GM12892 (cell line): Measurements from ENCODE around the gene KRTAP12-3. TPM values are rescaled to one million over a fixed set of nuclear protein-coding genes. Genes with fewer than 3 reads are reported as not detected.
"Not testable (repeated sequence)": the region's sequence is repeated elsewhere in the genome, so short reads cannot be mapped to it uniquely, and the experiment has no call there.

Experiments
- DNase-seq: peaks from one replicate; pipeline ENCODE4 v3.0.0; 2011; ENCODE audit not compliant: insufficient read length
- FAIRE-seq: peaks from 2 replicates; lab custom pipeline; 2011; peaks lifted over from hg19 to GRCh38; lab: Jason Lieb, UNC
- POLR2A ChIP-seq: IDR thresholded peaks from 2 replicates; pipeline ENCODE4 v1.6.1; 2011; ENCODE audit warnings: low read depth, low read length, control low read depth
- POLR2AphosphoS5 ChIP-seq: IDR thresholded peaks from 2 replicates; pipeline ENCODE4 v1.6.1; 2011; ENCODE audit warnings: low read depth, low read length, control low read depth
- TAF1 ChIP-seq: IDR thresholded peaks from 2 replicates; pipeline ENCODE4 v1.6.1; 2011; ENCODE audit warnings: low read depth, mild to moderate bottlenecking, control low read depth, low read length, borderline replicate concordance
- polyA plus RNA-seq: library from polyadenylated mRNA; unstranded; fragments of >200 nt; gene quantifications from one replicate; pipeline ENCODE4 v1.2.1, GENCODE V29; 2012; ENCODE audit warnings: missing spikeins, inconsistent platforms; ENCODE audit not compliant: missing spikeins

KRTAP12-3 gene, protein sequence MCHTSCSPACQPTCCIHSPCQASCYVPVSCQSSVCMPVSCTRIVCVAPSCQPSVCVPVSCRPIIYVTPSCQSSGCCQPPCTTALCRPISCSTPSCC
- polyA plus RNA-seq = not detected

DNA sequence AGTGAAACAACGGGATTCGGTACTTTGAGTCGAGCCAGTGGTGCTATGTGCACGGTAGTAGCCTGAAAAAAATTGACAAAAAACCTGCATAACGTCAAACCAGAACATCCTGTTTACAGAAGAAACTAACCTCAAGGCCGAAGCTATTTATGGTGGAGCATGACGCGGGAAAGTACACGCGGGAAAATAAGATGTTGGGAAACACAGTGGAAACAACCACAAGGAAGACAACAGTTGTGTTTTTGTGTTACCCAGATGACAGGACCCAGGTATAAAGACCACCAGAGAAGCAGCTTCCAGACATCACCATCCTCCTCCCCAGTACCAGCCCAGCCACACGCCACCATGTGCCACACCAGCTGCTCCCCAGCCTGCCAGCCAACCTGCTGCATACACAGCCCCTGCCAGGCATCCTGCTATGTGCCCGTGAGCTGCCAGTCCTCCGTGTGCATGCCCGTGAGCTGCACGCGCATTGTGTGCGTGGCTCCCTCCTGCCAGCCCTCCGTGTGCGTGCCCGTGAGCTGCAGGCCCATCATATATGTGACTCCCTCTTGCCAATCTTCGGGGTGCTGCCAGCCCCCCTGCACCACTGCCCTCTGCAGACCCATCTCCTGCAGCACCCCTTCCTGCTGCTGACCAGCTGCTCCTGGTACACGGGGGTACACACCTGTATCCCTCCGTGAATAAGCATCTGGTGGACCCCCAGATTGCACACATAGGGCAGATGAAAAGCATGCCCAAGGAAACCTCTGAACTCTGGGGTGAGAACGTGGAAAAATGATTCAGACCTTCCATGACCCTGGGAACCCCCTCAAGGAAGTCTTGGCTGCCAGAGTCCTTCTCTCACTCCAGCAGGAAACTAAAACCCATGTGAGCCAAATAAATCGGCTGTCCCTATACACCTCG lies at the start of gene KRTAP12-3:
Gene KRTAP12-3 (plus strand): TSS at position 298 of the 906 bp plus-strand sequence. CDS start 48 bp downstream, at position 346.
- FAIRE-seq (no peak), DNase-seq (no peak)
- TF ChIP-seq POLR2AphosphoS5 = no peak
- no peak for TF ChIP-seq TAF1
- TF ChIP-seq POLR2A = no peak

DNA sequence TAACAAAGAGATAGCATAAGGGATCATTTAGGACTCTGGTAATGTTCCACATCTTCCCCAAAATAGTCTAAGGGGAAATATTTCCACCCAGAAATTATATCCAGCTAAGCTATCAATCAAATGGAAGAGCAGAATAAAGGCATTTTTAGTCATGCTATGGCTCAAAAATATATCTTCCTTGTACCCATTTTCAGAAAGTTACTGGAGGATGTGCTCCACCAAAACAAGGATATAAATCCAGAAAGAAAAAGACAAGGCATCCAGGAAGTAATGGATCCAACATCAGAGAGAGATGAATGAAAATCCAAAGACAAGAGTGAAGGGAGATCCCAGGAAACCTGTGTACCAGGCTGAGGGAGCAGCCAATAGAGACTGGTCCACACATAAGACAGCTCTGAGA lies 48.5 kb upstream of the KRTAP12-3 start:
- FAIRE-seq (no peak), DNase-seq (no peak)
- TF ChIP-seq POLR2AphosphoS5 (no peak), TAF1 (no peak), POLR2A (no peak)

DNA sequence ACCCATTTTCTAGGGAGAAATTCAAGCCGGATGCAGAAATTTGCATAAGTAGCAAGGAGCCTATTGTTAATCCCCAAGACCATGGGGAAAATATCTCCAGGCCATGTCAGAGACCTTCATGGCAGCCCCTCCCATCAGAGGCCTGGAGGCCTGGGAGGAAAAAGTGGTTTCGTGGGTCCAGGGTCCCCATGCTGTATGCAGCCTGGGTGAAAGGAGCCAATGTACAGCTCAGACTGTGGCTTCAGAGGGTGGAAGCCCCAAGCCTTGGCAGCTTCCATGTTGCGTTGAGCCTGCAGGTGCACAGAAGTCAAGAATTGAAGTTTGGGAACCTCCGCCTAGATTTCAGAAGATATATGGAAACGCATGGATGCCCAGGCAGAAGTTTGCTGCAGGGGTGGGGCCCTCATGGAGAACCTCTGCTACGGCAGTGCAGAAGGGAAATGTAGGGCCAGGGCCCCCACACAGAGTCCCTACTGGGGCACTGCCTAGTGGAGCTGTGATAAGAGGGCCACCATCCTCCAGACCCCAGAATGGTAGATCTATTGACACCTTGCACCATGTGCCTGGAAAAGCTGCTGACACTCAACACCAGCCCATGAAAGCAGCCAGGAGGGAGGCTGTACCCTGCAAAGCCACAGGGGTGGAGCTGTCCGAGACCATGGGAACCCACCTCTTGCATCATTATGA lies 47.4 kb upstream of the KRTAP12-3 start:
- not testable (repeated sequence) for FAIRE-seq, DNase-seq

DNA sequence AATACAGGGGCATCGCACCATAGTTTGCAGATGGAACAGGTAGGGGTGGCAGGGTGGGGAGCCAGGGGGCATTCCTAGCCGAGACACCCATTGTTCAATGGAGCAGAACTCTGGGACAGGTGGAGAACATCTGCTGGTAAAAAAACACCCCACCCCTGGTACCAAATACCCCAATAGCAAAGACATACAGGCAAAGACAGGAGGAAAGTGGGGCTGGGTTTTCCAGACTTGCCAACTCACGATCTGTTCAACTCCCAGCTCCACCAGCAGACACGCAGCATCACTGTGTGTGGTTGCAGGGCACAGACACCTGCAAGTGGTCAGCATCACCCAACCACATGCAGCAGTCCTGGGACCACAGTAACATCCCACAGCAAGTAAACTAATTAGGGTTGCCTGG lies 46.2 kb upstream of the KRTAP12-3 start:
- no peak for TF ChIP-seq POLR2AphosphoS5
- no peak for TF ChIP-seq POLR2A
- no peak for TF ChIP-seq TAF1
- FAIRE-seq (no peak), DNase-seq (no peak)

DNA sequence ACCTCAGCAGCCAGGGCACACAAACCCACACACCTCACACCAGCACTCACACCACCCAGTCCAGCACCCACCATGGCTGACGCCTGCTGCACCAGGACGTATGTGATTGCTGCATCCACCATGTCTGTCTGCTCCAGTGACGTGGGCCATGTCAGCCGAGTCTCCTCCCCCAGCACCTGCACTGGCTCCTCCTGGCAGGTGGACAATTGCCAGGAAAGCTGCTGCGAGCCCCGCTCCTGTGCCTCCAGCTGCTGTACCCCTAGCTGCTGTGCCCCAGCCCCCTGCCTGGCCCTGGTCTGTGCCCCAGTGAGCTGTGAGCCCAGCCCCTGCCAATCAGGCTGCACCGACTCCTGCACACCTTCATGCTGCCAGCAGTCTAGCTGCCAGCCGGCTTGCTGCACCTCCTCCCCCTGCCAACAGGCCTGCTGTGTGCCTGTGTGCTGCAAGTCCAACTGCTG lies 45.7 kb upstream of the KRTAP12-3 start, which contains the start of gene KRTAP10-8:
Gene KRTAP10-8 (plus strand): TSS at position 51 of the 458 bp plus-strand sequence. CDS start 22 bp downstream, at position 73.
- TF ChIP-seq POLR2A (no peak), TAF1 (no peak), POLR2AphosphoS5 (no peak)
- DNase-seq (no peak), FAIRE-seq (no peak)

DNA sequence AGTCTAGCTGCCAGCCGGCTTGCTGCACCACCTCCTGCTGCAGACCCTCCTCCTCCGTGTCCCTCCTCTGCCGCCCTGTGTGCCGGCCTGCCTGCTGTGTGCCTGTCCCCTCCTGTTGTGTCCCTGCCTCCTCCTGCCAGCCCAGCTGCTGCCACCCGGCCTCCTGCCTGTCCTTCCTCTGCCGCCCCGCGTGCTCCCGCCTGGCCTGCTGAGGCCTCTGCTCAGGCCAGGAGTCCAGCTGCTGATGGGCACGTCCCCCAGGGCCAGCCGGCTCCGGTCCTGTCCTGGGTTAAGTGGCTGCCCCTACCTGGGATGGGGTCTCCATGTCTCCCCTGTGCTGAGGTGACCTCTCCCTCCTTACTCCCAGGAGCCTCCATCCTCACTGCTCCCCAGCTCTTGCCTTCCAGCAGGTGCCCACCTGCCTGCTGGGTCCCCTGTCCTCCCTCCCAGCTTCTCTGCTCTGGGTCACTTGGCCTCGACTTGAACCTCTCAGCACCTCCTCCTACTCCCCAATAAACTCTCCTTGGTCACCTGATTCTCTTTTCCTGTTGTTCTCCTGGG lies 45.0 kb upstream of the KRTAP12-3 start:
- no peak for DNase-seq
- TF ChIP-seq POLR2A = no peak
- TF ChIP-seq TAF1 = no peak
- no peak for TF ChIP-seq POLR2AphosphoS5
- no peak for FAIRE-seq

DNA sequence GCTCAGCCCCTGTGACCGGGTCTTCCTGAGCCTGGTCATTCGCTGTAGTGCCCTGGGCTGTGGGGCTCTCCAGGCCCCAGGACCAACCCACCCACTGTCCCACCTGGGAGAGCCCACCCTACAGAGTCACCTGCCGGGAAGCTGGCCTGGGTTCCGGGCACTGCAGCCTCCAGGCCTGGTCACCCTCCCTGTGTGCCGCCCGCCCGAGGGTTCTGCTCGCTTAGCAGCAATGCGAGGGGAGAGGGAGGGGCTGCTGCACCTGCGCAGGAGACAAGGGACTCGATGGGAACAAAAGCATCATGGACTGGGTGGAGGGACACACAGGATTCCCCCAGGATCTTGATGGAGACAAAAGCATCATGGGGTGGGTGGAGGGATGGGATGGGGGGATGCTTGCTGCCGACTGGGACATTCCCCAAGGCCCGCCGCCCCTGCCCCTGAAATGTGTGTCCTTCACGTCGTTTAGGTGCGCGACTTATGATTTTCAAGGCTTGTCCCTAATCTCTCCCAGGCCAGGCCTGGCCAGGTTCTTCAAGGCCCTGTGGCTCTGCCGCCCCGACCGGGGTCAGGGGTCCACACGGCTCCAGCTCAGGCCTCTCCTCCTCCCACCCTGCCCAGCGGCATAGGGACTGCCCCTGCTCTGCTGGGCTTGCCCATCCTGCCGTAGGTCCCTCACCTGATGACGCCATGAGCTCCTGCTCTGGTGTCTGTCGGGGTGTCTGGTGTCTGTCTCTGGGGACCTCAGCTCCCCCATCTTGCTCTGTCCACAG lies 44.2 kb upstream of the KRTAP12-3 start:
- TF ChIP-seq POLR2AphosphoS5 (no peak), POLR2A (no peak), TAF1 (no peak)
- DNase-seq (no peak), FAIRE-seq (no peak)

DNA sequence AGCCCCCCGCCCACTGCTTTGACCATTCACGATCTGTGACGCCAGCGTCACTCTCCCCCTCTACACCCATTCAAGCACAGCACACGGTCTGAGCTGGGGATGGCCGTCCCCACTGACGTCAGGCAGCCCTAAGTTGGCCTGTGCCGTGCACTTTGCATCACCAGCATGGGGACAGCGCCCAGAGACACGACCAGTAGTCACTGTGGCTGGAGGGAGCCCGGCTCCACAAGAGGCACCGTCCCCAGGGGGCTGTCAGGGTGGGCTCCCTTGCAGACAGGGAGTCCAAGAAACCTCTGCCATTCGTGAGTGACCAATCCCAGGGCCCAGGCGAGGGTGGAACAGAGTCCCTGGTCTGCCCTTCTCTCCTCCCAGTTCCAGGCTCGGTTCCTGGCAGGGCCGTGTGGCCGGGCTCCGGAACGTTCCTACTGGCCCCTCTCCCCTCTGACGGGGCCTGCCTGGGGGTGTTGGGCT lies 43.5 kb upstream of the KRTAP12-3 start:
- no peak for FAIRE-seq
- DNase-seq = no peak
- TF ChIP-seq TAF1 (no peak), POLR2AphosphoS5 (no peak), POLR2A (no peak)

DNA sequence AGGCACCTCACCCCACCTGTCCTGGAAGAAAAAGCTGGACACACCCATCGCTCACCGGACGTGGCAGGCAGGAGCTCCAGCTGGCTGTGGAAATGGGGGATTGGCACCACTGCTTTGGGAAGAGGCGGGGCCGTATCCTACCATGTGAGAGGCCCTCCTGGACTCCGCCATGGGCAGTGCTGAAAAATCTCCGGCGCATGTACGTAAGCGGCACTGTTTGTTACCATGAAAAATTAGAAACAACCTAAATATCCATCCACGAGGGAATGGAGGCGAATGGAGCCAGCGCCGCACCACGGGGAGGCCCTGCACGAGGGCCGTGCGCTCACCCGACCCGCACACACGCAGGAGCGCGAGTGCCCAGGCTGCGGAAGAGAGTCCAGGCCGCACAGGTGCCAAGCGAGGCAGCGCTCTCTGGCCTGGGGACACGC lies 42.8 kb upstream of the KRTAP12-3 start:
- TF ChIP-seq POLR2A (no peak), POLR2AphosphoS5 (no peak), TAF1 (no peak)
- FAIRE-seq = no peak
- DNase-seq = no peak

DNA sequence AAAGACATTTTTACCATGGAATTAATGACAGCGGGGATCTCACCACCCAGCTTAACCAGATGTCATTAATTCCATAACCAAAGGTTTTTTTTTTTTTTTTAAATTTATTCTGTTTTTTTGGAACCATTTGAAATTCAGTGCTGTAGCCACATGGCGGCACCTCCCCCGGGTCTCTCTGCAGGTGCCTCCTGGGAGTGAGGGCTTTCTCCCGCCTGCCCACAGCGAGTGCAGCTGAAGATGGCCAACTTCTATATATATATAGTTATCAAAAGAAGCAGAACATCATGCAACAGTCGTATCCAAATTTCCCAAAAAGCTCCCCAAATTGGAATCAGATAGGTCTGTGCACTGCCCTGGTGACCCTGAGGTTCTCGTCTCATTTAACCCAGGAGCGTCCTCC lies 42.3 kb upstream of the KRTAP12-3 start:
- DNase-seq (no peak), FAIRE-seq (no peak)
- TF ChIP-seq TAF1 = no peak
- TF ChIP-seq POLR2A = no peak
- no peak for TF ChIP-seq POLR2AphosphoS5

DNA sequence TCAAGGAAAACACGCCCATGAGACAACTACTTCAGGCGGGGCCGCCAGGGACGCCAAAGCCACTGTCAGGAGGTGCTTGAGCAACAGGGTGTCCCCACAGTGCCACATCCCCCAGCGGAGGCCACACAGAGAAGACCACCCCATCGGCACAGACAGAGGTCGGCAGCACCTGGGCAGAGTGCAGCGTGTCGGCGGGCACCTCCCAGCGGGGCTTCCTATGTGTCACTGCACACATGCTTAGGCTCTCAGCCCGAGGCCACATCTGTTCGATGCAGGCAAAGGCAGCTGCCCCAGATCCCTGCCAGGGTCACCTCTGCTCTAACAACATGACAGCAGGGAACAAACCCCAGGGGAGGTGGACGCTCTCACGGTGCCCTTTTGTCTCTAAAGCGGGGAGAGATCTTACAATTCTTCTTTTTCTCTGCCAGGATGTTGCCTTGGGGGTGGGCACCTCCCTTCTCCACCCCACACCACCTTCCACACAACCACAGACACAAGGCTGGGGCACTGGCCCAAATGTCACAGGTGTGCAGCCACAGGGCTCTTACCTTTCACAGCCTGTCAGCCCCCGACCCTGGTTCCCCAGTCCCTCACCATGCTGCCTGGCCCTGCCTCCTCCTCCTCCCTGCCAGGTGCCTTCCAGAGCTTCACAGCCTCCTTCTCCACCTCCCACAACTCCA lies 41.7 kb upstream of the KRTAP12-3 start:
- FAIRE-seq (no peak), DNase-seq (no peak)
- TF ChIP-seq POLR2AphosphoS5 = no peak
- no peak for TF ChIP-seq TAF1
- TF ChIP-seq POLR2A = no peak
